ENCODE results near the gene HIRA. TPM values are rescaled to one million over a fixed set of nuclear protein-coding genes. Genes with fewer than 3 reads are reported as not detected.

Gene HIRA
- total and polyA plus RNA-seq, 9 of the 15 experiments (the other 6 are each of a cell fraction or from before 2014, with no cell fraction given): 0.96 to 132 (median 58.4) TPM

GRCh38 chr22:19291218-19291579 is 140.3 kb downstream of the HIRA start (continued):
- TF ChIP-seq RBM14 (IDR thresholded peaks at IDR 0.05; ENCODE audit: borderline replicate concordance, insufficient read depth, low read depth, low read length) (0 out of 2 replicates have a peak, but pooled peaks have one; percentile 93), TOE1 (IDR thresholded peaks at IDR 0.05; ENCODE audit: borderline replicate concordance) (peak; percentile 25; the same call in 1 of the 2 replicates), TOE1 (CRISPR knock-in tag; IDR thresholded peaks at IDR 0.05; ENCODE audit: borderline replicate concordance, low read depth) (no peak), TARDBP (IDR thresholded peaks at IDR 0.05) (peak; percentile 86; the same call in 1 of the 2 replicates), CTBP1 (IDR thresholded peaks at IDR 0.05; ENCODE audit: borderline replicate concordance) (peak; percentile 84), HNRNPL (IDR thresholded peaks at IDR 0.05; ENCODE audit: low read depth, low read length) (peak; percentile 92; the same call in 1 of the 2 replicates), ZNF764 (CRISPR knock-in tag; IDR thresholded peaks at IDR 0.05; ENCODE audit: low read depth) (peak; percentile 68; the same call in 1 of the 2 replicates), HNRNPH1 (optimal IDR thresholded peaks at IDR 0.05; ENCODE audit: low read depth, low read length) (no peak), ERF (CRISPR knock-in tag; IDR thresholded peaks at IDR 0.05) (peak; percentile 94; the same call in 1 of the 2 replicates), HMGN3 (IDR thresholded peaks at IDR 0.05; ENCODE audit: borderline replicate concordance, extremely low read depth, insufficient read length, low read depth, low read length) (peak; percentile 82), E2F3 (CRISPR knock-in tag; IDR thresholded peaks at IDR 0.05) (peak; percentile 85; the same call in 1 of the 2 replicates), ESRRA (IDR thresholded peaks at IDR 0.05; ENCODE audit: borderline replicate concordance, low read depth) (peak; percentile 38), PML (IDR thresholded peaks at IDR 0.05; ENCODE audit: low read length) (no peak), MECOM (CRISPR knock-in tag; IDR thresholded peaks at IDR 0.05) (no peak), CHD4 (IDR thresholded peaks at IDR 0.05; ENCODE audit: insufficient read depth, insufficient replicate concordance, low read depth, low read length, poor library complexity, severe bottlenecking) (peak; percentile 83), THAP12 (CRISPR knock-in tag; IDR thresholded peaks at IDR 0.05) (peak; percentile 95), PRDM10 (IDR thresholded peaks at IDR 0.05; ENCODE audit: partially characterized antibody) (no peak), KLF1 (tag; IDR thresholded peaks at IDR 0.05) (peak; percentile 90), CXXC5 (CRISPR knock-in tag; IDR thresholded peaks at IDR 0.05) (peak; percentile 66)
- TF ChIP-seq, protein P1, sequence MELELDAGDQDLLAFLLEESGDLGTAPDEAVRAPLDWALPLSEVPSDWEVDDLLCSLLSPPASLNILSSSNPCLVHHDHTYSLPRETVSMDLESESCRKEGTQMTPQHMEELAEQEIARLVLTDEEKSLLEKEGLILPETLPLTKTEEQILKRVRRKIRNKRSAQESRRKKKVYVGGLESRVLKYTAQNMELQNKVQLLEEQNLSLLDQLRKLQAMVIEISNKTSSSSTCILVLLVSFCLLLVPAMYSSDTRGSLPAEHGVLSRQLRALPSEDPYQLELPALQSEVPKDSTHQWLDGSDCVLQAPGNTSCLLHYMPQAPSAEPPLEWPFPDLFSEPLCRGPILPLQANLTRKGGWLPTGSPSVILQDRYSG (tag; conservative IDR thresholded peaks at IDR 0.05; ENCODE audit: low read depth): no peak
